NCI-H2227 treated with DMSO at 0.1 percent for 48 hours (cell line): Measurements from ENCODE around the gene DNAH3.
"Not testable (repeated sequence)": the region's sequence is repeated elsewhere in the genome, so short reads cannot be mapped to it uniquely, and the experiment has no call there.

Experiments
- DNase-seq: peaks from one replicate; lab custom pipeline; 2025; lab: John Stamatoyannopoulos, UW

DNAH3 gene

DNA sequence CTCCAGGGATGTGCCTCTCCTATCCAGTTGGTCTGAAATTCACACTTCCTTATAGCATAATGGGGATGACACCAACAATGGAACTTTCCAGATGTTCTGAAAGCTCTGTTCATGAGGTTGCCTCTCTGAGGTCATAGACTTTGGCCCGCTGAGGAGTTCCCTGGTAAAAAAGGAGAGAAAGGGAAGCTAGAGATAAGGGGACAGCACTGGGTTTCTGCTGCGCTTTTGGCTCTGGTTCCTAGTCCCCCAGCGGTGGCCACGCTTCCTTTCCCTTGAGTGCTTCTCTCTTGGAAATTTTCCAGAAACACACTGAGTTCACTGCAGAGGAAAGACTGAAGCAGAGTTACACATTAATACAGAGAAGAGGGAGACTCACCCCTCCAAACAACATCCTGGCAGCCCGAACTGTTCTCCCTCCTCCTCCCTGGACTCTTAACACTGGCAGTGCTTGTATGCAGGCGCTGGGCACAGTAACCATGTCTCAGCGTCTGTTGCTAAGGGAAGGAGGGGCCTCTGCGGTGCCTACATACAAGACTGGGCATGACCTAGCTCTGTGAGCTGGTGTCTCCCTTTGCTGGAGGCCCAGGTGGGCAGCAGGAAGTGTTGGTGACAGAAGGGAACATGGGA, at the start of gene DNAH3:
DNAH3 (minus strand) TSS at position 472 of the 627 bp plus-strand sequence. CDS start 527 bp downstream, outside the sequence.
- DNase-seq: peak; percentile 26

DNA sequence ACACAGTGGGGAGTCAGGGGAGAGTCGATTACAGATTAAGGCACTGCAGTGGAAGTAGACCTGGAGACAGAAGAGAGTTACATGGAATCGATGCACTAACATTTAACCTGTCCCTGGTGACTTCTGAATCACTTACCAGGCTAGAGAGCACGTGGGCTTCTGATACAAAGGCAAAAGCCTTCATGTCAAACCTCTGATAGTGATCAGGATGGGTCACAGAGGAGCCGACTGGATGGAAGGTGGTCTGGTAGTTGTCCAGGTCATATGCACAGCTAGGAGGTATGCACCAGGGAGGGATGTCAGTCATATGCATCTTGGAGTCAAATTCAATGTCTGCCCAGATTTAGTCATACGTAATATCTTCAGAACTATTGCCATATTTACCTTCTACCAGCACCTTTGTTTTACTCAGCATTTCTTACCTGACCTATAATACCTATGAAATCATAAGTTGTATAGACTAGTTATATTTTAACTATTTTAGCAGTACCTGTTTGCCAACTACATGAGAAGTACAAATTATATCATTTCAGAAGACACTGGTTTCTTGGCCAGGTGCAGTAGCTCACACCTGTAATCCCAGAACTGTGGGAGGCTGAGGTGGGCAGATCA, 49.1 kb upstream of the DNAH3 start:
- DNase-seq: no peak

DNA sequence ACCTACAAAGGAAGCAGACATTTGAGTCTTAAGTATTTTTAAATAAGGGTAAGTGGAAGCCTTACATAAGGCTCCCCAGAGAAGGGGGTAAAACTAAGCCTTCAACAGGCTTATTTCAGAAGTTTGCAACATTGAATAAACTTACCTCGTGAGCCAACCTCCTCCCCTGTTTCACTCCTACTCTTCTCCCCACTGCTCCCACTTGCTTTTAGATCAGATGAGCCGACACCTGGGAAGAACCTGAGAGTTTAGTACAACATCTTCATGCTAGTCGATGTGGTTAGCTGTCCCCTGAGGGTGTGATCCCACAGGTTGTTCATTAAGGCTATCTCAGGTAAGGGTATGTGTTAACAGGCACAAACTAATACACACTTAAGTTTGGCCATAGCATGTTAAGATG, 47.0 kb upstream of the DNAH3 start:
- DNase-seq: no peak

DNA sequence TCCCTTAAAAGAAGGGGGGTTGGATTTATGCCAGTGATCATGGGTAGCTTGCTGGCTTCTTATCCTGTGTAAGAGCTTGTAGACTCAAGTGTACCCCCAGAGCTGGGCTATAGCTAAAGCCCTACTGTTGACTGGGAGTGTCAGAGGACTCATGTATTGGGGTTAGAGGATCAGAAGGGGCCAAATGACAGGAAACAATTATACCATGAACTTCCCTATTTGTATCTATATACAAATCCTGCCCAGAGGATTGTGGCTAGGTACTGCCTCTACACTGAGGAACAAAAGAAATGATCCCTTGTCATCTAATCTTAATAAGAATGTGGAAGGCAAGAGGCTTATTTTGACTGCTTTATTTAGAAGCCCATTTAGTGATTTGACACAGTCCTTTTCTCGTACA, 46.5 kb upstream of the DNAH3 start:
- no peak for DNase-seq

GRCh38 chr16:21195330-21195729, 44.7 kb upstream of the DNAH3 start:
- DNase-seq: not testable (repeated sequence)

GRCh38 chr16:21194771-21195301, 44.2 kb upstream of the DNAH3 start:
- DNase-seq: no peak

DNA sequence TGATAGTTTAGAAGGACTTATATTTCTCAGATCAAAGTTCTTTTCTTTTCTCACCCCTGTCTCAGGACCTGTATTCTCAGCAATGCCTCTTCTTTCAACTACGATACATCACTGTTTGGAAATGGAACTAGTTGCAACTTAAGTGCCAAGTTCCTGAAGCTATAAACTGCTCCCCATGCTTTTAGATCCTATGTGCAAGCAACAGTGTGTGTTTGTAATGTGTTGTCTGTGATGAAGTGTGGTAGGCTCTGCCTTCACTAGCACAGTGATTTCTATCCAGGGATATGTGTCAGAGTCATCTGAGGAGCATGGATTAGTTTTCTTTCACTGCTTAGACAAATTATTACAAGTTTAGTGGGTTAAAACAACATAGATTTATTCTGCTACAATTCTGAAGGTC, 42.3 kb upstream of the DNAH3 start:
- DNase-seq: no peak

GRCh38 chr16:21190599-21190998, 40.0 kb upstream of the DNAH3 start:
- no peak for DNase-seq

GRCh38 chr16:21190013-21190412, 39.4 kb upstream of the DNAH3 start:
- DNase-seq: no peak

- no peak for DNase-seq
These were observed 38.7 kb upstream of the DNAH3 start for GRCh38 chr16:21189311-21189710.

- DNase-seq: no peak
These were observed 35.7 kb upstream of the DNAH3 start for GRCh38 chr16:21186326-21186691.

- no peak for DNase-seq
These were observed 35.1 kb upstream of the DNAH3 start for GRCh38 chr16:21185659-21186325.

GRCh38 chr16:21184834-21185233, 34.2 kb upstream of the DNAH3 start:
- DNase-seq: no peak

GRCh38 chr16:21183995-21184394, 33.3 kb upstream of the DNAH3 start:
- DNase-seq: no peak

- no peak for DNase-seq
These were observed 29.3 kb upstream of the DNAH3 start for GRCh38 chr16:21179983-21180365.

DNA sequence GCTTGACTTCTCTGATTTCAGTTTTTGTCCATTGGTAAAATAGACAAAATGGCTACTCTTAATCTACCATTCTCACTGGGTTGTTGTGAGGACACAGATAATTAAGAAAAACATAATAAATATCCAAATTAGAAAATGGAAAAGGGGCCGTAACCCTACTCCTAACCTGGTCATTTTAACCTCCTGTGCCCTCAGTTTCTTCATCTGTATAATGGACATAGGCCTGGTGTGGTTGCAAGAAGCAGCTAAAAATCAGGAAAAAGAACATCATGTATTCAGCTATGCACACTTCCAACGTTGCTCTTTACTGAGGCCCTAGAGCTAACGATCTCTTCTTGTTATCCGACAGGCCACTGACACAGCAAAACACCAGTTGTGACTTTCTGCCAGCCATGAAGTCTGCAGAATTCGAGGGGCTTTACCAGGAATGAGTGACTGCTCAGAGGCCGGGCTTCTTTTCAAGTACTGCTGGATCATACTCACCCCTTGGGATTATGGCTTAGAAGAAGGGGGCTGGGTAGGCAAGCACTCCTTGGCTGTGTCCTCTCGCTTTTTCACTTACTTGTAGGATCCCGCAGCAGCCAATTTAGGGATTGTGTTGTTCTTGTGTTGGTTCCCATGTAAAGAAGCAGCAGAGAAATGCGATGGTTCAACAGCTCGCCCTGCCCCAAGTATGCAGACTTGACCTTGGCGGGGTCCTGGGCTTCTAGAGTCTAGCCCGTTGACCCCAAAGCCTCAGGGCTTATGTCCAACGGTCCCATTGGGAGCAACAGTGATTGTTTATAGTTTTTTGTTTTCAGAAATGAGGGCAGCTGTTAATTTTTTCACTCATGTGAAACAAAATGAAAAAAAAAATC, 28.7 kb upstream of the DNAH3 start:
- DNase-seq: no peak

GRCh38 chr16:21175397-21175796, 24.8 kb upstream of the DNAH3 start:
- no peak for DNase-seq

GRCh38 chr16:21172650-21173049, 22.0 kb upstream of the DNAH3 start:
- no peak for DNase-seq

GRCh38 chr16:21170116-21170515, 19.5 kb upstream of the DNAH3 start:
- DNase-seq: not testable (repeated sequence)

GRCh38 chr16:21169249-21169981, 18.8 kb upstream of the DNAH3 start:
- no peak for DNase-seq

DNA sequence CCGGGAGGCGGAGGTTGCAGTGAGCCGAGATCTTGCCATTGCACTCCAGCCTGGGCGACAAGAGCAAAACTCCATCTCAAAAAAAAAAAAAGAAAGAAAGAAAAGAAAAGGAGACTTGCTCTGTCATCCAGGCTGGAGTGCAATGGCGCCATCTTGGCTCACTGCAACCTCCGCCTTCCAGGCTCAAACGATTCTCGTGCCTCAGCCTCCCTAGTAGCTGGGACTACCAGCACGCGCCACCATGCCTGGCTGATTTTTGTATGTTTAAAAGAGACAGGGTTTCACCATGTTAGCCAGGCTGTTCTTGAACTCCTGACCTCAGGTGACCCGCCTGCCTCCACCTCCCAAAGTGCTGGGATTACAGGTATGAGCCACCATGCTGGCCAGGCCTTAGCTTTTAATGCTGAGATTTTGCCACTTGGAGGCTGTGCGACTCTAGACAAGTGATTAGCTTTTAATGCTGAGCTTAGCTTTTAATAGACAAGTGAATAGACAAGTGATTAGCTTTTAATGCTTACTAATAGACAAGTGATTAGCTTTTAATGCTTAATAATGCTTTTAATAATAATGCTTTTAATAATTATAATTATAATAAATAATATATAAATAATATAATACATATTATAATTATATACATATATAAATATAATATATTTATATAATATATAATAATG, 17.4 kb upstream of the DNAH3 start:
- no peak for DNase-seq
